Lower leg skin (tissue), 4 donors: Measurements from ENCODE around the gene PHOX2B. TPM values are rescaled to one million over a fixed set of nuclear protein-coding genes. Genes with fewer than 3 reads are reported as not detected.
"Not testable (repeated sequence)": the region's sequence is repeated elsewhere in the genome, so short reads cannot be mapped to it uniquely, and the experiment has no call there.

Experiments
- DNase-seq, 2 donors: peaks; one replicate each; pipeline ENCODE4 v3.0.0-alpha.2; 2019; ENCODE audit warnings: low spot score in 2 of 2
- H3K4me3 ChIP-seq: fragments of 200-600 bp; sonication (generic); 2 replicates; pipeline ENCODE4 v1.5.1; 2017; ENCODE audit warnings: mild to moderate bottlenecking, low read depth; ENCODE audit not compliant: poor library complexity, severe bottlenecking
- POLR2A ChIP-seq, 2 donors: fragments of 450-650 bp; IDR thresholded peaks; one replicate each; pipeline ENCODE4 v1.6.1; 2016 to 2017; ENCODE audit warnings: antibody characterized with exemption in 2 of 2, mild to moderate bottlenecking in 1 of 2, moderate library complexity in 1 of 2
- WGBS, 2 donors: methylation state at CpG; one replicate each; pipeline ENCODE4 v1.1.5; 2018; 5-methylcytosine and 5-hydroxymethylcytosine counted together
- intact Hi-C: fragments of 100-400 bp; cut with DNase I; formaldehyde crosslinking; loops from one replicate; pipeline ENCODE4 v1.15.0; 2023; ENCODE audit warnings: low total_unique reads
- total RNA-seq, 4 donors: library from RNA; depleted of rRNA; stranded (reverse); fragments of >200 nt; gene quantifications; one replicate each; pipeline ENCODE4 v1.1.0, GENCODE V29; 2016
- TF ChIP-seq, protein P1 (sequence below), 3 donors: fragments of 450-650 bp; IDR thresholded peaks; one replicate each; pipeline ENCODE4 v1.5.1; 2016; ENCODE audit warnings: antibody characterized with exemption in 3 of 3, mild to moderate bottlenecking in 3 of 3, moderate library complexity in 2 of 3

Gene PHOX2B
- total RNA-seq, 4 donors from 2014 or later = not detected

DNA sequence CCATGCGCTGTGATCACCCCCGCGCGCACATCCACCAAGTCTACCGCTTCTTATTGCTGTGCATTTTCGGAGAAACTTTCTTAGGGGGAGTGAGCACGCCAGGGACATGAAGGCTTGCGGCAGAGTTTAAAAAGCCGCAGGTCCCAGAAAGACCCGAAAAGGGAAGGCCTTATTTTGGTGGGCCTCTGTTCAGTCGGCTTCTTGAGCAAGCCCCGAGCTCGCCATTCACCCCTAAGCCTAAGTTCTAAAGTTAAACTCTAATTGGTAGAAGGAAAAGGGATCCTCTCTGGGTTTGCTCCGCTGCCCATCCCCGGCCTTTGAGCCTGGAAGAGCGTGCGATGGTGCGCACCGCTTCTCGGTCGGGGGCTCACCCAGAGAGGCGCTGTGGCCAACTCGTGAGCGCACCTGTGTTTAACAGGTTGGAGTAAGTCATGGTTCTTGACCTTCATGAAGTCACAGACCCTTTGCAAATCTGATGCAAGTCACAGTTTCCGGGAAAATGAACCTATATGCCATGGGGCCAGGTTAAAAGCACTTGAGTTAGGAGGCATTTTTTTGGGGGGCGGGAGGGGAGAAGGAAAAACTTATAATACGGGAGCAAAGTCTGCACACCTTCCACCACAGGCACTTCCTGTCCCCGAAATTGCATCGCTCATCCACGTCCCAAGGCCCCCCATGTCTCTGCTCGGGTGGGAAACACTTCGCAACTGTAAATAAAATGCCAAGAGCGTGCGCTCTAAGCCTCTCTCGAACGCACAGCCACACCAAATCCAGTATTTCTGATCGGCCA is 1.9 kb downstream of the PHOX2B start:
- H3K4me3 ChIP-seq = no peak overlapping the region
- 10 to 11% methylated on average over 37 of the region's 37 CpGs for WGBS, 2 donors

DNA sequence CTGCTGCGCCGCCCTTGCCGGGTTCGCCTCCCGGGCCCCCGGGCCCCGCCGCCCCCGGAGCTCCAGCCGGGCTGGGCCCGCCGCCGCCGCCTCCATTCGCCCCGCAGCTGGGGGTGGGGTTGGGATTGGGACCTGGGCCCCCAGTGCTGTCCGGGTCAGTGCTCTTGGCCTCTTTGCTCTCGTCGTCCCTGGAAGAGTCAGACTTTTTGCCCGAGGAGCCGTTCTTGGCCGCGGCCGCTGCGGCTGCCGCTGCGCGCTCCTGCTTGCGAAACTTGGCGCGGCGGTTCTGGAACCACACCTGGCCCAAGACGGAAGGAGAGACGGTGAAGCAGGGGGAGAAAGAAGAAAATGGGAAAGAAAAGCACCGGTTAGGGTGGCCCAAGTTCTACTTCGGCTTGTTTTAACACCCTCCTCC is 2.5 kb downstream of the PHOX2B start:
- intact Hi-C loops = no loop called here
- WGBS, 2 donors = 5 to 8% methylated on average over 15 to 18 of the region's 36 CpGs
- H3K4me3 ChIP-seq = no peak overlapping the region
- DNase-seq = no peak
- TF ChIP-seq, protein P1, sequence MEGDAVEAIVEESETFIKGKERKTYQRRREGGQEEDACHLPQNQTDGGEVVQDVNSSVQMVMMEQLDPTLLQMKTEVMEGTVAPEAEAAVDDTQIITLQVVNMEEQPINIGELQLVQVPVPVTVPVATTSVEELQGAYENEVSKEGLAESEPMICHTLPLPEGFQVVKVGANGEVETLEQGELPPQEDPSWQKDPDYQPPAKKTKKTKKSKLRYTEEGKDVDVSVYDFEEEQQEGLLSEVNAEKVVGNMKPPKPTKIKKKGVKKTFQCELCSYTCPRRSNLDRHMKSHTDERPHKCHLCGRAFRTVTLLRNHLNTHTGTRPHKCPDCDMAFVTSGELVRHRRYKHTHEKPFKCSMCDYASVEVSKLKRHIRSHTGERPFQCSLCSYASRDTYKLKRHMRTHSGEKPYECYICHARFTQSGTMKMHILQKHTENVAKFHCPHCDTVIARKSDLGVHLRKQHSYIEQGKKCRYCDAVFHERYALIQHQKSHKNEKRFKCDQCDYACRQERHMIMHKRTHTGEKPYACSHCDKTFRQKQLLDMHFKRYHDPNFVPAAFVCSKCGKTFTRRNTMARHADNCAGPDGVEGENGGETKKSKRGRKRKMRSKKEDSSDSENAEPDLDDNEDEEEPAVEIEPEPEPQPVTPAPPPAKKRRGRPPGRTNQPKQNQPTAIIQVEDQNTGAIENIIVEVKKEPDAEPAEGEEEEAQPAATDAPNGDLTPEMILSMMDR (IDR thresholded peaks at IDR 0.05) = no peak
- no peak for TF ChIP-seq POLR2A (IDR thresholded peaks at IDR 0.05)

More for the DNA sequence above, 1.9 kb downstream of the PHOX2B start:
- no peak for TF ChIP-seq POLR2A (IDR thresholded peaks at IDR 0.05)
- TF ChIP-seq, protein P1 (IDR thresholded peaks at IDR 0.05) = no peak
- intact Hi-C loops = no loop called here
- DNase-seq = no peak

DNA sequence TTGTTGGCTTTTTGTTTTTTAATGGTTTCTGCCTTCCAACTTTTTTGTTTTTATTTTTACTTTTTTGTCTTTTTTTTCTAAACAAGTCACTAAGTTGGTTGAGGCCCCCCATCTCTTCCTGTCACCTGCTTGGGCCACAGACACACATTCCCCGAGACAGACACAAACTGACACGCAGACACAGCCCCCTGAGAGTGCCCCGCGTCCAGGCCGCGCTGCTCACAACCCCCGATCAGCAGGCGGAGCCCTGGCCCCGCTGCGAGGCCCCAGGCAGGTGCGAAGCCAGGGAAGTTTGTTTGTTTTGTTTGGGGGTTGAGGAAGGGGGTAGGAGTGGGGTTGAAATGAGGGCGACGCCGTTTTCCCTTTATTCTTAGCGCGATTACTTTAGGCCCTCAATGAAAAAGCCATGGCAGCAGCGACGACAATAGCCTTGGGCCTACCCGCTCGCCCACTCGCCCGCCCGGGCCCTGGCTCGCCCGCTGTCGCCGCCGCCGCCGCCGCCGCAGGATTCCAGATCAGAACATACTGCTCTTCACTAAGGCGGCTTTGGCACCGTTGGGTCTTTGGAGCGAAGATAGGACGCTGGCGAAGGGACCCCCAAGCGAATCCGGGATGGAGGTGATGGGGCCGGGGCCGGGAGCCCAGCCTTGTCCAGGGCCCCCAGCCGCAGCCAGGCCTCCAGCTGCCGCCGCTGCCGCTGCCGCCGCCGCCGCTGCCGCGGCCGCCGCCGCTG is 3.1 kb downstream of the PHOX2B start:
- H3K4me3 ChIP-seq = no peak overlapping the region
- WGBS, 2 donors = 11 to 13% methylated on average over 26 to 43 of the region's 54 CpGs
- intact Hi-C loops = no loop called here
- no peak for DNase-seq
- TF ChIP-seq POLR2A (IDR thresholded peaks at IDR 0.05) = no peak
- TF ChIP-seq, protein P1 (IDR thresholded peaks at IDR 0.05) = no peak

DNA sequence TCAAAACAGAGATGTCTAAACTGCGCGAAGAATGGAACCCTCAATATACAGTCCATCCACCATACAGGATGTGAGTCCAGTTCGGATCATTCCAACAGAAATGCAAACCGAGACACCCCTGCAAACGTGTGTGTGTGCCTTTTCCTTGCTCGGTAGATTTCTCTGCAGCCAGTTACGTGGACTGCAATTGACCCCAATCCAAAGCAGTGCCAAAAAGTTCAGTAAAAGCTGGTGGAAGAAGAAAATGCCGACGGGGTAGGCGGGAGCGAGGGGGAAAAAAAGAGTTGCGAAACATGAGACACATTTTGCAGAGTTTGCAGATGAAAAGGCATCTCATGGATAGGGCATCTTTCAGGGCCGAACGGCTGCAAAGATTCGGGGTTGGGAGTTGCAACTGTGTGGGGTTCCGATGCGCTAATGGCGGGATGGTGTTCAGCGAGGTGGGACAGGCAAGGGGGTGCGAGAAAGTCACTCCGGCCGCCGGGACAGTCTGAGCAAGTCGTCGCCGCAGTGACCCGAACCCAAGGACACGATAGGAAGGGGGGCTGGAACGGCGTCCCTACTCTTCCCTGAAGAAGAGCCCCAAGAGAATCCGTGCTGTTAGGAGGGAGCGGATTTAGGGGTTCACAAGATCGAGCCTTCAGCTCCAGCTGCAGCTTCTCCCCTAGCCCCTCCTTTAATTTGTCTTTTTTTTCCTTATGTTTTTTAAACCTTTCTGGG is 3.8 kb downstream of the PHOX2B start:
- TF ChIP-seq, protein P1 (IDR thresholded peaks at IDR 0.05) = no peak
- TF ChIP-seq POLR2A (IDR thresholded peaks at IDR 0.05) = no peak
- WGBS, 2 donors = 9 to 12% methylated on average over 33 of the region's 33 CpGs
- intact Hi-C loops = no loop called here
- no peak overlapping the region for H3K4me3 ChIP-seq
- DNase-seq = no peak

DNA sequence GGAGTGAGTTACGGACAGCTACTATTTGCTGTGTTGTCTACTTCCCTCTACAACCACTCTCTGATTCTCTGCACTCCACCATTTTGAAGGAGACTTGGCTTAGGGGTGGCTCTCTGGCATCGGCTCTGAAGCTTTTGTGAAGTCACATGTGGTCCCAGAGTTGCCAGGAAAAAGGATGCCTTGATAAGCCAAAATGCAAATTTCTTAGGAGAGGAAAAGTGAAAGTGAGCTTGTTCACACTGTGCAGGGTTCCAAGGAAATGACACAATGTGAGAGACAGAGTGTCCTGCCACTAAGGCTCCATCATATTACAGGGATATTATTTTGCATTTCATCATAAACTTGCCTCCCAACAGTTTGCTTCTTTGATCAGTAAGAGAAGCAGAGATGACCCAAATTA is 7.2 kb downstream of the PHOX2B start:
- no peak overlapping the region for H3K4me3 ChIP-seq
- TF ChIP-seq, protein P1 (IDR thresholded peaks at IDR 0.05) = no peak
- TF ChIP-seq POLR2A (IDR thresholded peaks at IDR 0.05) = no peak
- intact Hi-C loops = no loop called here
- DNase-seq = no peak
- WGBS, 2 donors = 42 to 57% methylated on average over 2 of the region's 2 CpGs

DNA sequence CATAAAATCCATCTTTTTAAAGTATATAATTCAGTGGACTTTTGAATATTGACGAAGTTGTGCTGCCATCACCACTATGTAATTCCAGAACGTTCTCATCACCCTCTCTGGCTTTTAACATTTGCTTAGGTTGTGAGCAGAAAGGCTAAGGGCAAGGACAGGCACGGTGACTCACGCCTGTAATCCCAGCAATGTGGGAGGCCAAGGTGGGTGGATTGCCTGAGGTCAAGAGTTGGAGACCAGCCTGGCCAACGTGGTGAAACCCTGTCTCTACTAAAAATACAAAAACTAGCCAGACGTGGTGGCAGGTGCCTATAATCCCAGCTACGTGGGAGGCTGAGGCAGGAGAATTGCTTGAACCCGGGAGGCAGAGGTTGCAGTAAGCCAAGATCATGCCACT is 11.0 kb downstream of the PHOX2B start:
- H3K4me3 ChIP-seq, intact Hi-C loops, DNase-seq: not testable (repeated sequence)
- 67 to 71% methylated on average over 8 of the region's 8 CpGs for whole genome bisulfite sequencing, 2 donors
